ENCODE measurements around the gene MIOX.
A peak's percentile ranks its signal among the peaks of the same experiment; 100 is the strongest.

MIOX gene

GRCh38 chr22:50486561-50487289, at the start of gene MIOX:
Gene MIOX, plus strand, starts transcription at chr22:50486859. Its CDS starts 39 bp downstream, at chr22:50486898.
- no peaks in the 10 kb centered on the region for H3K27me3 Mint-ChIP-seq (ENCODE audit: low read depth)

GRCh38 chr22:50437511-50438304, 49.0 kb upstream of the MIOX start:
- Mint-ChIP-seq H3K9me3 (no peaks in the 10 kb centered on the region), H3K4me1 (ENCODE audit: low read depth) (no peaks in the 10 kb centered on the region), H3K4me3 (no peak overlapping the region), H3K36me3 (ENCODE audit: low read depth) (peaks cover 11% of the 10 kb centered on the region), H3K27ac (no peak overlapping the region), H3K27me3 (ENCODE audit: low read depth) (no peaks in the 10 kb centered on the region)
- no peak for DNase-seq (ENCODE audit: low spot score)

More at GRCh38 chr22:50486561-50487289, at the start of gene MIOX:
- no peaks in the 10 kb centered on the region for H3K9me3 Mint-ChIP-seq
- DNase-seq (ENCODE audit: low spot score), result no peak
- H3K27ac Mint-ChIP-seq, result no peak within 1 kb of the TSS
- H3K4me1 Mint-ChIP-seq (ENCODE audit: low read depth), result peaks cover 6% of the 10 kb centered on the region
- no peaks in the 10 kb centered on the region for H3K36me3 Mint-ChIP-seq (ENCODE audit: low read depth)
- no peak within 1 kb of the TSS for H3K4me3 Mint-ChIP-seq

- H3K27ac Mint-ChIP-seq, result no peak overlapping the region
- no peaks in the 10 kb centered on the region for H3K27me3 Mint-ChIP-seq (ENCODE audit: low read depth)
- no peaks in the 10 kb centered on the region for H3K4me1 Mint-ChIP-seq (ENCODE audit: low read depth)
- H3K9me3 Mint-ChIP-seq, result no peaks in the 10 kb centered on the region
- DNase-seq (ENCODE audit: low spot score), result no peak
- no peak overlapping the region for H3K4me3 Mint-ChIP-seq
- H3K36me3 Mint-ChIP-seq (ENCODE audit: low read depth), result peaks cover 14% of the 10 kb centered on the region
These were observed 48.1 kb upstream of the MIOX start for GRCh38 chr22:50438305-50439275.

GRCh38 chr22:50439314-50439870, 47.3 kb upstream of the MIOX start:
- no peak overlapping the region for H3K4me3 Mint-ChIP-seq
- no peak for DNase-seq (ENCODE audit: low spot score)
- peaks cover 14% of the 10 kb centered on the region for H3K36me3 Mint-ChIP-seq (ENCODE audit: low read depth)
- H3K4me1 Mint-ChIP-seq (ENCODE audit: low read depth), result no peaks in the 10 kb centered on the region
- no peak overlapping the region for H3K27ac Mint-ChIP-seq
- H3K27me3 Mint-ChIP-seq (ENCODE audit: low read depth), result no peaks in the 10 kb centered on the region
- H3K9me3 Mint-ChIP-seq, result no peaks in the 10 kb centered on the region

- DNase-seq (ENCODE audit: low spot score), result no peak
- no peaks in the 10 kb centered on the region for H3K4me1 Mint-ChIP-seq (ENCODE audit: low read depth)
These were observed 46.8 kb upstream of the MIOX start for GRCh38 chr22:50439871-50440331.

GRCh38 chr22:50440544-50441249, 46.0 kb upstream of the MIOX start:
- DNase-seq (ENCODE audit: low spot score), result no peak
- H3K9me3 Mint-ChIP-seq, result no peaks in the 10 kb centered on the region
- H3K27me3 Mint-ChIP-seq (ENCODE audit: low read depth), result no peaks in the 10 kb centered on the region
- no peaks in the 10 kb centered on the region for H3K4me1 Mint-ChIP-seq (ENCODE audit: low read depth)
- no peak overlapping the region for H3K4me3 Mint-ChIP-seq
- H3K27ac Mint-ChIP-seq, result no peak overlapping the region
- H3K36me3 Mint-ChIP-seq (ENCODE audit: low read depth), result peaks cover 10% of the 10 kb centered on the region

More at GRCh38 chr22:50439871-50440331, 46.8 kb upstream of the MIOX start:
- no peak overlapping the region for H3K4me3 Mint-ChIP-seq
- H3K27me3 Mint-ChIP-seq (ENCODE audit: low read depth), result no peaks in the 10 kb centered on the region
- no peaks in the 10 kb centered on the region for H3K9me3 Mint-ChIP-seq
- H3K36me3 Mint-ChIP-seq (ENCODE audit: low read depth), result peaks cover 14% of the 10 kb centered on the region
- H3K27ac Mint-ChIP-seq, result no peak overlapping the region

- H3K9me3 Mint-ChIP-seq, result no peaks in the 10 kb centered on the region
- H3K27ac Mint-ChIP-seq, result peak overlapping the region; percentile 60
- H3K36me3 Mint-ChIP-seq (ENCODE audit: low read depth), result peaks cover 13% of the 10 kb centered on the region
- no peaks in the 10 kb centered on the region for H3K4me1 Mint-ChIP-seq (ENCODE audit: low read depth)
- no peaks in the 10 kb centered on the region for H3K27me3 Mint-ChIP-seq (ENCODE audit: low read depth)
- no peak for DNase-seq (ENCODE audit: low spot score)
- H3K4me3 Mint-ChIP-seq, result no peak overlapping the region
These were observed 45.1 kb upstream of the MIOX start for GRCh38 chr22:50441428-50441993.

GRCh38 chr22:50443197-50443596, 43.5 kb upstream of the MIOX start:
- Mint-ChIP-seq H3K27ac (peak overlapping the region; percentile 28), H3K36me3 (ENCODE audit: low read depth) (peaks cover 17% of the 10 kb centered on the region), H3K4me1 (ENCODE audit: low read depth) (no peaks in the 10 kb centered on the region), H3K4me3 (no peak overlapping the region), H3K9me3 (no peaks in the 10 kb centered on the region), H3K27me3 (ENCODE audit: low read depth) (no peaks in the 10 kb centered on the region)
- DNase-seq (ENCODE audit: low spot score), result no peak

- Mint-ChIP-seq H3K27ac (no peak overlapping the region), H3K4me1 (ENCODE audit: low read depth) (no peaks in the 10 kb centered on the region), H3K36me3 (ENCODE audit: low read depth) (peaks cover 20% of the 10 kb centered on the region), H3K27me3 (ENCODE audit: low read depth) (no peaks in the 10 kb centered on the region), H3K9me3 (no peaks in the 10 kb centered on the region), H3K4me3 (no peak overlapping the region)
- no peak for DNase-seq (ENCODE audit: low spot score)
These were observed 42.6 kb upstream of the MIOX start for GRCh38 chr22:50443801-50444625.

GRCh38 chr22:50444663-50445062, 42.0 kb upstream of the MIOX start:
- Mint-ChIP-seq H3K36me3 (ENCODE audit: low read depth) (peaks cover 21% of the 10 kb centered on the region), H3K4me1 (ENCODE audit: low read depth) (no peaks in the 10 kb centered on the region), H3K27ac (no peak overlapping the region), H3K4me3 (no peak overlapping the region), H3K9me3 (no peaks in the 10 kb centered on the region), H3K27me3 (ENCODE audit: low read depth) (no peaks in the 10 kb centered on the region)
- DNase-seq (ENCODE audit: low spot score), result no peak

- DNase-seq (ENCODE audit: low spot score), result no peak
- Mint-ChIP-seq H3K27me3 (ENCODE audit: low read depth) (no peaks in the 10 kb centered on the region), H3K9me3 (no peaks in the 10 kb centered on the region), H3K36me3 (ENCODE audit: low read depth) (peaks cover 24% of the 10 kb centered on the region), H3K27ac (no peak overlapping the region), H3K4me1 (ENCODE audit: low read depth) (no peaks in the 10 kb centered on the region), H3K4me3 (no peak overlapping the region)
These were observed 41.4 kb upstream of the MIOX start for GRCh38 chr22:50445071-50445879.

All from T-helper 2 cell treated with Interferon-gamma antibody and Interleukin-4, amounts not matched to agents 5 μg/mL and 100 μg/mL, for 36 hours (primary cell).